IPS-15b (cell line): ENCODE results near the gene IGSF21.
"Not testable (repeated sequence)": the region's sequence is repeated elsewhere in the genome, so short reads cannot be mapped to it uniquely, and the experiment has no call there.

Source experiments
- H3K27me3 ChIP-seq: one replicate; pipeline ENCODE4 v1.6.1; 2013; ENCODE audit warnings: low read length; ENCODE audit not compliant: control insufficient read depth, insufficient read depth
- H3K36me3 ChIP-seq: one replicate; pipeline ENCODE4 v1.6.1; 2013; ENCODE audit warnings: low read length; ENCODE audit not compliant: control insufficient read depth, insufficient read depth
- H3K4me1 ChIP-seq: one replicate; pipeline ENCODE4 v1.6.1; 2013; ENCODE audit warnings: mild to moderate bottlenecking, low read length; ENCODE audit not compliant: control insufficient read depth, insufficient read depth
- H3K4me3 ChIP-seq: one replicate; pipeline ENCODE4 v1.5.1; 2013; ENCODE audit warnings: low read depth, low read length
- H3K9ac ChIP-seq: one replicate; pipeline ENCODE4 v1.6.1; 2013; ENCODE audit warnings: low read depth, mild to moderate bottlenecking, low read length
- H3K9me3 ChIP-seq: one replicate; pipeline ENCODE4 v1.6.1; 2013; ENCODE audit warnings: mild to moderate bottlenecking, low read length; ENCODE audit not compliant: control insufficient read depth, insufficient read depth

The IGSF21 gene

DNA sequence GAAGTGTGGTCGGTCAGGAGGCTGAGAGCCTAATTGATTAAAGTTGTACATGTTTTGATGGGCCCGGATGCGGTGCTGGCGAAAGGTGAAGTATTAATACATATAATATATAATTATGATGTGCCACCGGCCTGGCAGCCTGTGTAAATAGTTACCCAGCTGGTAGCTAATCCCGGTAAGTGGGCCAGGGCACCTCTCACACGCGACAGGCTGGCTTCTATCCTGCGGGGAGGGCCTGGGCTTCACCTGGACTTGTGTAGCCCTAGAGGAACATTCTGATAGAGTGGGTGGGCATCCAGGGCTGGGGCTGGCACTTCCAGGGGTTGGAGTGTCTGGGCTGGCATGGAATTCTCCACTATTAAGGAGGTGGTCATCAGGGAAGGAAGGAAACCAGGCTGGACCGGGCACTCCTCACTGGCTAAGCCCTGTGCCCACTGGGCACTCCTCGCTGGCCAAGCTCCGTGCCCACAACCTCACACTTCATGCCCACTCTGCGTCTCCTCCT lies 48.3 kb downstream of the IGSF21 start:
- peaks cover 2% of the 10 kb centered on the region for H3K4me1 ChIP-seq
- no peak overlapping the region for H3K4me3 ChIP-seq
- H3K36me3 ChIP-seq = no peaks in the 10 kb centered on the region
- H3K9me3 ChIP-seq = no peaks in the 10 kb centered on the region
- no peaks in the 10 kb centered on the region for H3K27me3 ChIP-seq
- H3K9ac ChIP-seq = no peak overlapping the region

DNA sequence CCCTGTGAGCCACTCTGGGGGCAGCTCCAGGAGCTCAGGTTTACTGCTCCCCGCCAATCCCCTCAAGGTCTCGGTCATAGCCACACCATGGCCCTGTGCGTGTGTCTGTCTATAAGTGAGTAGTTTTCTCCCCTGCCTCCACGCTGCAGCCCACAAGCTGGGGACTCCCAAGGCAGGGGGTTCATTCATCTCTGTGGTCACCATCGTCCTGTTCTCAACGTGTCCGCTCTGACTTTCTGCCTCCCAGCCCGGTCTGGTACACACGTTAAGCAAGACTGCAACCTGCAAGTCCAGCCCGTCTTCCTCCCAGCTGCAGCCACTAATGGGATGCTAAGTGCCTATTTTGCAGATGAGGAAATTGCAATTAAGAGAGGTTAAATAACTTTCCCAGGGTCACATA lies 49.8 kb downstream of the IGSF21 start:
- no peak overlapping the region for H3K4me3 ChIP-seq
- no peaks in the 10 kb centered on the region for H3K9me3 ChIP-seq
- peaks cover 2% of the 10 kb centered on the region for H3K4me1 ChIP-seq
- no peak overlapping the region for H3K9ac ChIP-seq
- no peaks in the 10 kb centered on the region for H3K36me3 ChIP-seq
- no peaks in the 10 kb centered on the region for H3K27me3 ChIP-seq

- no peak overlapping the region for H3K9ac ChIP-seq
- peaks cover 2% of the 10 kb centered on the region for H3K4me1 ChIP-seq
- no peaks in the 10 kb centered on the region for H3K36me3 ChIP-seq
- no peaks in the 10 kb centered on the region for H3K9me3 ChIP-seq
- H3K4me3 ChIP-seq = no peak overlapping the region
- H3K27me3 ChIP-seq = no peaks in the 10 kb centered on the region
These were observed 50.4 kb downstream of the IGSF21 start for GRCh38 chr1:18157968-18158367.

DNA sequence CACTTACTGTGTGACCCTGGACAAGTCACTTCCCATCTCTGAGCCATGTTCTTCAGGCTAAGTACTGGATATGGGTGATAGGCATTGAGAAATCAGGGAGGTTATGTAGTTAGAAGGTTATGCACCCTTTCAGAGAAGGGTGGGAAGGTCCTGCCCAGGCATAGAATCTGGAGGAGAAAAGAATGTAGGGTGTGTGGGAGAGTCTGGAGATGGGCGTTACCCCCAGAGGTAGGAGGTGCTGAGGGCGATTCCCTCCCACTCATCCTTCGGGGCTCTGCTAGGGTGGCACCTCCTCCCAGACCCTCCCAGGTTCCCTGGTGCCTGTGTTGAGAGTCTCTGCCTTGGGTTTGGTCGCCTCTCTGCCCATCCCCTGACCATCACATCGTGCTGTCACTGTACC lies 51.1 kb downstream of the IGSF21 start:
- Histone ChIP-seq H3K27me3 (no peaks in the 10 kb centered on the region), H3K36me3 (no peaks in the 10 kb centered on the region), H3K4me3 (no peak overlapping the region), H3K9ac (no peak overlapping the region), H3K9me3 (no peaks in the 10 kb centered on the region), H3K4me1 (peaks cover 2% of the 10 kb centered on the region)

- Histone ChIP-seq H3K9ac (no peak overlapping the region), H3K36me3 (no peaks in the 10 kb centered on the region), H3K4me1 (no peaks in the 10 kb centered on the region), H3K27me3 (no peaks in the 10 kb centered on the region), H3K4me3 (no peak overlapping the region), H3K9me3 (no peaks in the 10 kb centered on the region)
These were observed 52.8 kb downstream of the IGSF21 start for GRCh38 chr1:18160290-18160942.

GRCh38 chr1:18161690-18162089 lies 54.1 kb downstream of the IGSF21 start:
- H3K36me3 ChIP-seq = no peaks in the 10 kb centered on the region
- H3K9ac ChIP-seq = no peak overlapping the region
- no peaks in the 10 kb centered on the region for H3K9me3 ChIP-seq
- H3K4me3 ChIP-seq = no peak overlapping the region
- H3K27me3 ChIP-seq = no peaks in the 10 kb centered on the region
- H3K4me1 ChIP-seq = no peaks in the 10 kb centered on the region

- H3K9ac ChIP-seq, H3K4me1 ChIP-seq, H3K4me3 ChIP-seq, H3K9me3 ChIP-seq, H3K27me3 ChIP-seq, H3K36me3 ChIP-seq: not testable (repeated sequence)
These were observed 58.0 kb downstream of the IGSF21 start for GRCh38 chr1:18165640-18166039.

GRCh38 chr1:18166341-18166740 lies 58.7 kb downstream of the IGSF21 start:
- no peaks in the 10 kb centered on the region for H3K9me3 ChIP-seq
- no peaks in the 10 kb centered on the region for H3K36me3 ChIP-seq
- H3K4me1 ChIP-seq = no peaks in the 10 kb centered on the region
- H3K4me3 ChIP-seq = no peak overlapping the region
- H3K9ac ChIP-seq = no peak overlapping the region
- H3K27me3 ChIP-seq = no peaks in the 10 kb centered on the region

GRCh38 chr1:18166929-18167328 lies 59.3 kb downstream of the IGSF21 start:
- Histone ChIP-seq H3K27me3 (no peaks in the 10 kb centered on the region), H3K9me3 (no peaks in the 10 kb centered on the region), H3K4me3 (no peak overlapping the region), H3K36me3 (no peaks in the 10 kb centered on the region), H3K4me1 (no peaks in the 10 kb centered on the region), H3K9ac (no peak overlapping the region)

- Histone ChIP-seq H3K9ac (no peak overlapping the region), H3K4me3 (no peak overlapping the region), H3K9me3 (no peaks in the 10 kb centered on the region), H3K36me3 (no peaks in the 10 kb centered on the region), H3K4me1 (no peaks in the 10 kb centered on the region), H3K27me3 (no peaks in the 10 kb centered on the region)
These were observed 62.8 kb downstream of the IGSF21 start for GRCh38 chr1:18170444-18170843.

DNA sequence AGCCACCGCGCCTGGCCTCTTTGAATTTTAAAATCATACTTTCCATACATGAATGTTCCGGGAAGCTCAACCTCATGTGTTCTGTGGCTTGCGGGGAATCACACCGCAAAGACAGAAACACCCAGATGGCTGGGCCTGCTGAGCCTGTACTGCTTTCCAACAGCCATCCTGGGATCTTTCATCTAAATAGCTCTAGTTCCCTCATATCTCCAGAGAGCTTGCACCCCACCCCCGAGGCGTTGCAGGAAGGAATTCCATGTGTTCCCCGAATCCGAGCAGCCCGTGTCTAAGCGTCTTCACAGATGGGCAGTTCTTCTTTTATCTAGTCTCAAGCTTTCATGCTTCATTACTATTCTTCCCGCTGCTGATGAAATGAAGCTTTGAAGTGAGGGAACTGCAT lies 66.4 kb downstream of the IGSF21 start:
- Histone ChIP-seq H3K9ac (no peak overlapping the region), H3K4me1 (peaks cover 6% of the 10 kb centered on the region), H3K4me3 (no peak overlapping the region), H3K9me3 (no peaks in the 10 kb centered on the region), H3K27me3 (no peaks in the 10 kb centered on the region), H3K36me3 (no peaks in the 10 kb centered on the region)

GRCh38 chr1:18175051-18175450 lies 67.5 kb downstream of the IGSF21 start:
- Histone ChIP-seq H3K27me3 (no peaks in the 10 kb centered on the region), H3K4me1 (peaks cover 6% of the 10 kb centered on the region), H3K36me3 (no peaks in the 10 kb centered on the region), H3K9ac (no peak overlapping the region), H3K9me3 (no peaks in the 10 kb centered on the region), H3K4me3 (no peak overlapping the region)
